Uterus (tissue), 2 donors: ENCODE data around the gene DMD.

Experiments used
- POLR2A ChIP-seq, 2 donors: fragments of 450-650 bp; IDR thresholded peaks; one replicate each; pipeline ENCODE4 v1.6.1; 2016; ENCODE audit warnings: antibody characterized with exemption in 2 of 2, mild to moderate bottlenecking in 1 of 2, moderate library complexity in 1 of 2
- TF ChIP-seq, protein P1 (sequence below), 4 experiments: fragments of 200-600 bp in 2 of 4; fragments of 450-650 bp in 2 of 4; sonication (generic) in 2 of 4; IDR thresholded peaks; one replicate each; pipeline ENCODE4 v1.5.1; 2016 to 2019; ENCODE audit warnings: antibody characterized with exemption in 4 of 4, mild to moderate bottlenecking in 2 of 4, moderate library complexity in 1 of 4

DNA sequence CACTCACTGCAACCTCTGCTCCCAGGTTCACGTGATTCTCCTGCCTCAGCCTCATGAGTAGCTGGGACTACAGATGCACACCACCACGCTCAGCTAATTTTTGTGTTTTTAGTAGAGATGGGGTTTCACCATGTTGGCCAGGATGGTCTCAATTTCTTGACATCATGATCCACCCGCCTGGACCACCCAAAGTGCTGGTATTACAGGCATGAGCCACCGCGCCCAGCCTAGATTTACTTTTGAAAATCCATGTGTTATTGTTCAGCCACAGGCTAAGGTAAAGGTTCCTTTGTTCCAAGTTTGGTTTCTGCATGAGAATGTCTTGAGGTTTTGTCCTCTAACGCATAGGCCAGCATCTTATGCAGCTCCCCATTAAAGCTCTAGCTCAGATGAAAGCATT is 371.6 kb downstream of the DMD start:
- TF ChIP-seq, protein P1, sequence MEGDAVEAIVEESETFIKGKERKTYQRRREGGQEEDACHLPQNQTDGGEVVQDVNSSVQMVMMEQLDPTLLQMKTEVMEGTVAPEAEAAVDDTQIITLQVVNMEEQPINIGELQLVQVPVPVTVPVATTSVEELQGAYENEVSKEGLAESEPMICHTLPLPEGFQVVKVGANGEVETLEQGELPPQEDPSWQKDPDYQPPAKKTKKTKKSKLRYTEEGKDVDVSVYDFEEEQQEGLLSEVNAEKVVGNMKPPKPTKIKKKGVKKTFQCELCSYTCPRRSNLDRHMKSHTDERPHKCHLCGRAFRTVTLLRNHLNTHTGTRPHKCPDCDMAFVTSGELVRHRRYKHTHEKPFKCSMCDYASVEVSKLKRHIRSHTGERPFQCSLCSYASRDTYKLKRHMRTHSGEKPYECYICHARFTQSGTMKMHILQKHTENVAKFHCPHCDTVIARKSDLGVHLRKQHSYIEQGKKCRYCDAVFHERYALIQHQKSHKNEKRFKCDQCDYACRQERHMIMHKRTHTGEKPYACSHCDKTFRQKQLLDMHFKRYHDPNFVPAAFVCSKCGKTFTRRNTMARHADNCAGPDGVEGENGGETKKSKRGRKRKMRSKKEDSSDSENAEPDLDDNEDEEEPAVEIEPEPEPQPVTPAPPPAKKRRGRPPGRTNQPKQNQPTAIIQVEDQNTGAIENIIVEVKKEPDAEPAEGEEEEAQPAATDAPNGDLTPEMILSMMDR (IDR thresholded peaks at IDR 0.05) = no peak
- TF ChIP-seq POLR2A (IDR thresholded peaks at IDR 0.05) = no peak
